HG03469 (cell line): ENCODE measurements around the gene ATP13A3.

Experiments used
- ATAC-seq: cut with Tn5 transposase; IDR thresholded peaks from one replicate; pipeline ENCODE4 v1.9.1; 2021; ENCODE audit warnings: mild to moderate bottlenecking, moderate library complexity, moderate number of reproducible peaks; ENCODE audit not compliant: unreplicated experiment

Gene ATP13A3

GRCh38 chr3:194446172-194446571 is 40.6 kb downstream of the ATP13A3 start:
- no peak for ATAC-seq

DNA sequence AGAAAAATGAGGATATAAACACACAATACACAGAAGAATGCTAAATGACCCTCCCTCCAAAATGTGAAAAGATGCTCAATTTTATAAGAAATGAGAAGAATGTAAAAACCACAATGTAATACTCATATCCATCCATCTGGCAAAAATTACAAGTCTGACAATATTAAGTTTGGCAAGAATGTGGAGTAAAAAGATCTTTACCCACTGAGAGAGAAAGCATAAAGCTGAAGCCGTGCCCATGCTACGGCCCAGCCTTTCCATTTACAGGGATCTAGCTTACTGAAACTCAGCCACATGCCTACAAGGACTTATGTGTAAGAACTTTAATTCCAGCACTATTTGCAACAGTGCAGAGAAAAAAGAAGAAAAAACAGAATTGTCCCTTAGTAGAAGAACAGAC is 42.9 kb downstream of the ATP13A3 start:
- no peak for ATAC-seq

GRCh38 chr3:194440756-194441155 is 46.0 kb downstream of the ATP13A3 start:
- ATAC-seq = no peak

DNA sequence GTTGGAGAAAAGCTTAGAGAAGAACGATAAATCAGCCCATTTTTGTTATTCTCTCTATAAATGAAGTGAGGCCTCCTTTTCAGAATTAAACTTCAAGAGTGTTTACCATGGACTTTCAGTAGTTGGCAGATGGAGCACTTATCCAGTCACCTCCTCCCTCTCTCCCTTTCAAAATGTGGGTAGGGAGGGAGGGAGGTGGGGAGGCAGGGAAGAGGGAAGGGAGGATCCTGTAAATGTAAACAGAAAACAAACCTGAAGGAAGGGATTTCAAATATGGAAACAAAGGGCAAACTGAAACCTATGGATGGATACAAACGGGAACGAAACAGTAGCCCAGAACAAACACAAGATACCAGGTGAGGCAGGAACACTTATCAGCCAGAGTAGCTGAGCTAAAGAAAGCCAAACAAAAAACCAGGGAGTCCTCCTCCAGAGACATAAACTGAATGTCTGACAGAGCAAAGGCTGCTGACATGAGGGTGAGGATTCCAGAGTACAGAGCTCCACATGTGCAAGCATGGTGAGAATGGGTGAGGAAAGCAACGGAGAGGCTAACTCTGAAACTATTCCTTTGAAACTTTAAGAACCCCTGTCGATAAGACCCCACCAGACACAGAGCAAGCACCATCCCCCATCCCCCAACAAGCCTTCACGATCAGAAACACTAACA is 46.8 kb downstream of the ATP13A3 start:
- ATAC-seq = no peak

GRCh38 chr3:194434503-194434902 is 52.3 kb downstream of the ATP13A3 start:
- ATAC-seq = no peak

GRCh38 chr3:194431554-194431953 is 55.2 kb downstream of the ATP13A3 start:
- ATAC-seq = no peak

GRCh38 chr3:194425399-194425798 is 61.4 kb downstream of the ATP13A3 start:
- no peak for ATAC-seq

DNA sequence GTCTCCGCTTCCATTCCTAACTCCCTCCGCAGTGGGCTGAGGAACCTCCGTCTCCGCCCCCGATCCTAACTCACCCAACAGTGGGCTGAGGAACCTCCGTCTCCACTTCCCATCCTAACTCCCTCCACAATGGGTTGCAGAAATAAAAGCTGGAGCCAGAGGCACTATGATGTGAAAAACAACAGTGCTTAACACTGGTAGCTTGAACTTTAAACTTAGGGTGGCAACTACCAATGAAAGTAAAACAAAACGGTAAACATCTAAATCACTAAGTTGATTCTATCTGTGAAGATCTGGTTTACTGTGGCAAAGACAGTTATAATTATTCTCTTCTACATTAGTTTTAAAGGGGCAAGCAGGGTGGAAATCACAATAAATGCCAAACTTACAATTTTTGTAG is 61.8 kb downstream of the ATP13A3 start:
- no peak for ATAC-seq

- no peak for ATAC-seq
Measured at GRCh38 chr3:194424373-194424772, 62.4 kb downstream of the ATP13A3 start.

DNA sequence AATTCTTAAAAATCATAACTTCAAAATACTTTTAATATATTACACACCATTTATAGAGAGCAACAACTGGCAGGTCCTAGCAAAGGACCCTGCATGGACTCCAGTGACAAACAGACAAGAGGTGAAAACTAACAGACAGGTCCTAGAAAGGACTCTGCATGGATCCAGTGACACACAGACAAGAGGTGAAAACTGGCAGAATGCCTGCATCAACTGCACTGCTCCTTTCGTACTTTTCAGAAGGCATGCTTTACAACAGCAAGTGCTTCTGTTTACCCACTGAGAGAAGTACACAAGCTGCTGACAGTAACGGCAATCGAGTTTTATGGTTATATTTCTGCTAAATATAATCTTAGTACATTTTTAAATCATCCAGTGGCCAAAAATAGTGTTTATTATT is 63.5 kb downstream of the ATP13A3 start:
- ATAC-seq = no peak

- no peak for ATAC-seq
Measured at GRCh38 chr3:194422188-194422587, 64.6 kb downstream of the ATP13A3 start.

GRCh38 chr3:194418671-194419070 is 68.1 kb downstream of the ATP13A3 start:
- ATAC-seq = no peak

GRCh38 chr3:194407423-194407822 is 79.4 kb downstream of the ATP13A3 start:
- no peak for ATAC-seq

- ATAC-seq = no peak
Measured at GRCh38 chr3:194405766-194406165, 81.0 kb downstream of the ATP13A3 start.

DNA sequence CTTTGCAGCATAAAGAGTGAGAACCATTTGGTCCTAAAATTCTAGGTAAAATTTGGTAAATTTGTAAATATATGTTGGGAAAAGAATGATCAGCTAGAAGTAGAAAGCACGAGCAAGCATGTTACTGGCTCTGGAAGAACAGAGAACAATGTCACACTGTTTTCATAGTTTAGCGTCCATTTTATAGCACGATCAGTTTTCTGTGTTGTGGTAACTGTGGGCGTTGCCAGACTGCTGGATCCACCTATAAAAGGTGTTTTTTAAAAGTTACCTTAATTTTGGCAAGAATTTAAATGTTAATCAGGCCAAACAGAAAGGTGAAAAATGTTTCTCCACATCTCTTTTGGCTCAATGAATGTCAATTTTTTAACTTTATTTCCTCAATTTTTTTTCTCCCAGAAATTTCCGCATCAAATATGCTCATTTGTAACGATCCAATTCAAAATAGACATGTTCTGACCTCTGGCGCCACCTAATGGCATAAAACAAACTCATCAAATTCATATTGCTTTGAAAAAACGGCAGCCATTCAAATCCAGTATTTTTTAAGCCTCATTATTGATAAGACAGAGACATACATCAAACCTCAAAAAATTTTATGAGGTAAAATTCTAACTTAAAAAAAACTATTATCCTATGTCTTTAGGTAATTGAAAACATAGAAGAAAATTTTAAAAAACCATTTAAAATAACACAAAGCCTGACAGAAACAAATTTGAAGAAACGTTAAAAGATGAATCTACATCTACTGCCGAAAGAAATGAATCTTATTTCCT is 82.2 kb downstream of the ATP13A3 start:
- no peak for ATAC-seq

GRCh38 chr3:194401868-194402329 is 84.9 kb downstream of the ATP13A3 start:
- ATAC-seq = no peak

DNA sequence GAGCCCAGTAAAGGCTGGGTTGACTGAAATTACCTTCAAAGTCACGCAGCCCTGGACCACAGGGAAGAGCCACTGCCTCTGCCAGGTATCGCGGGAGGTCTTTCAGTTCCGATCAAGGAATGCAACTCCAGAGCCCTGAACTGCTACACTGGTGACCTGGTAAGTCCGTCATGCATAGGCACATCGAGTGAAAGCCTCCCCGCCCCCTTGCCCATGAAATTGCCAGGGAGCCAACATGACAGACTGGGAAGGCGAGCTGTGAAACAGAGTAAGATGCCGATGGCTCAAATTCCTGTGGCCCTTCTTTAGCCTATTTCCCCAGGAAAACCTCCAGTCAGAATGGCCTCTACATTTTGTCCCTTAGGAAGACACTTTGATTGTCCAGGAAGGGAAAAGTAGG is 85.5 kb downstream of the ATP13A3 start:
- no peak for ATAC-seq

DNA sequence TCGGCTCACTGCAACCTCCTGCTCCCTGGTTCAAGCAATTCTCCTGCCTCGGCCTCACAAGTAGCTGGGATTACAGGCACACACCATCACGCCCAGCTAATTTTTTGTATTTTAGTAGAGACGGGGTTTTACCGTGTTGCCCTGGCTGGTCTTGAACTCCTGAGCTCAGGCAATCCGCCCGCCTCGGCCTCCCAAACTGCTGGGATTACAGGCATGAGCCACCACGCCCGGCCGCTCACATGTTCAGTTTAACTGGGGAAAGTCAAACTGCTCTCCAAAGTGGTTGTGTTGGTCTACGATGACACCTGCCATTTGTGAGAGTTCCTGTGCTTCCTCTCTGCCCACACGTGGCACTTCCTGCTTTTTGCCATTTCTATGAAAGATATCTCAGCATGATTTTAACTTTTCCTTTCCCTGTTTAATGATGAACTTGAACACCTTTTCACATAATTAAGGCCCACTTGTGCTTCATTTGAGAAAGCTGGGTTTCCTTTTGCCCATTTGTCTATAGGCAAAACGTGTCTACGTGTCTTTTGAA is 86.9 kb downstream of the ATP13A3 start:
- no peak for ATAC-seq

DNA sequence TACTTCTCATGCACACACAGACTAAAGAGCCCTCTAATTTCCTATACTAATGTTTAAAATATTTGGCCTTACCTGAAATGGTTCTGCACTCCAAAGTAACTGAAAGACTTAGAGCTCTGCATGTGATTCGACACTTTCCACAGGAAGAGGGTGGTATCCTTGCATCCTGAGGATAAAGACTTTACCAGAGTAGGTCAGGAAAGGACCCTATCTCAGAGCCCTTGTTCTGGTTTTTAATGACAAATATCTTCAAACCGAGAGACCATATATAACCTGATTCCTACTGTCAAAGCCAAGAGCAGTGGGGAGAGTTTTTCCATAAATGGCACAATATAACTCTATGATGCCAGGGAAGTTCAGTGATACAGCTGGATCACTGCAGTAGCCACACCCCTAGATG is 87.6 kb downstream of the ATP13A3 start, which contains the start of gene GP5:
TSS of gene GP5 (minus strand) at position 101 of the 400 bp plus-strand sequence. CDS start 984 bp downstream, outside the sequence.
- no peak for ATAC-seq

GRCh38 chr3:194397757-194398312 is 89.0 kb downstream of the ATP13A3 start:
- no peak for ATAC-seq

- no peak for ATAC-seq
Measured at GRCh38 chr3:194396859-194397756, 89.7 kb downstream of the ATP13A3 start.
